Omental fat pad (tissue), 4 donors: ENCODE data around the gene RREB1. TPM values are rescaled to one million over a fixed set of nuclear protein-coding genes. Genes with fewer than 3 reads are reported as not detected.

ENCODE experiments used
- ATAC-seq: fragments of 150-250 bp; one replicate; pipeline ENCODE4 v1.9.1; 2016; ENCODE audit warnings: mild to moderate bottlenecking, moderate library complexity; ENCODE audit not compliant: low FRiP score
- DNase-seq: peaks from one replicate; pipeline ENCODE4 v3.0.0-alpha.2; 2019; ENCODE audit warnings: low spot score
- total RNA-seq, 4 donors: library from RNA; depleted of rRNA; stranded (reverse); fragments of >200 nt; gene quantifications; one replicate each; pipeline ENCODE4 v1.1.0, GENCODE V29; 2016
- TF ChIP-seq, protein P1 (sequence below), 3 donors: fragments of 450-650 bp; IDR thresholded peaks; one replicate each; pipeline ENCODE4 v1.5.1; 2016 to 2017; ENCODE audit warnings: antibody characterized with exemption in 3 of 3, mild to moderate bottlenecking in 3 of 3, moderate library complexity in 2 of 3

Gene RREB1
- total RNA-seq, 4 donors from 2014 or later: 24.9 to 48.1 (median 40.6) TPM

GRCh38 chr6:7150381-7151064, 42.8 kb downstream of the RREB1 start:
- no peak for DNase-seq
- no peak for ATAC-seq
- TF ChIP-seq, protein P1, sequence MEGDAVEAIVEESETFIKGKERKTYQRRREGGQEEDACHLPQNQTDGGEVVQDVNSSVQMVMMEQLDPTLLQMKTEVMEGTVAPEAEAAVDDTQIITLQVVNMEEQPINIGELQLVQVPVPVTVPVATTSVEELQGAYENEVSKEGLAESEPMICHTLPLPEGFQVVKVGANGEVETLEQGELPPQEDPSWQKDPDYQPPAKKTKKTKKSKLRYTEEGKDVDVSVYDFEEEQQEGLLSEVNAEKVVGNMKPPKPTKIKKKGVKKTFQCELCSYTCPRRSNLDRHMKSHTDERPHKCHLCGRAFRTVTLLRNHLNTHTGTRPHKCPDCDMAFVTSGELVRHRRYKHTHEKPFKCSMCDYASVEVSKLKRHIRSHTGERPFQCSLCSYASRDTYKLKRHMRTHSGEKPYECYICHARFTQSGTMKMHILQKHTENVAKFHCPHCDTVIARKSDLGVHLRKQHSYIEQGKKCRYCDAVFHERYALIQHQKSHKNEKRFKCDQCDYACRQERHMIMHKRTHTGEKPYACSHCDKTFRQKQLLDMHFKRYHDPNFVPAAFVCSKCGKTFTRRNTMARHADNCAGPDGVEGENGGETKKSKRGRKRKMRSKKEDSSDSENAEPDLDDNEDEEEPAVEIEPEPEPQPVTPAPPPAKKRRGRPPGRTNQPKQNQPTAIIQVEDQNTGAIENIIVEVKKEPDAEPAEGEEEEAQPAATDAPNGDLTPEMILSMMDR (IDR thresholded peaks at IDR 0.05): no peak

GRCh38 chr6:7151381-7151780, 43.6 kb downstream of the RREB1 start:
- ATAC-seq (no peak), DNase-seq (no peak)
- TF ChIP-seq, protein P1 (IDR thresholded peaks at IDR 0.05): no peak

- ATAC-seq (no peak), DNase-seq (no peak)
- TF ChIP-seq, protein P1 (IDR thresholded peaks at IDR 0.05): no peak
Measured at GRCh38 chr6:7152462-7152861, 44.7 kb downstream of the RREB1 start.

DNA sequence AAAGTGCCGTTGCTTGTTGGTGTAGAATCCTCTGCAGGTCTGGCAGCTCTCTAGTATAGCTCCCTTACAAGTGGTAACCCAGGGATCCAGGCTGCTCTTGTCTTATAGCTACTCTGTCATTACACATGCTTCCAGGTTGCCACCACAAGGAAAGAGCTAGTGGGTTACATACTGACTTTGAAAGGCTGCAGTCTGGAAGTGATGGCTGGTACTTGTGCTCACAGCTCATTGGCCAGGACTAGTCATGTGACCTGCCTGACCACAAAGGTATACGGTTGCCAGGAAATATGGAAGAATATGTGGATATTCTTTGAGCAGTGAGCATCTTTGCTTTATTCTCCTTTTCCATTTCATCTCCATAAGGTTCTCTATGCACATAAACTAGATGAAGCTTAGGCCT, 46.0 kb downstream of the RREB1 start:
- DNase-seq (no peak), ATAC-seq (no peak)
- TF ChIP-seq, protein P1 (IDR thresholded peaks at IDR 0.05): no peak

- TF ChIP-seq, protein P1 (IDR thresholded peaks at IDR 0.05): no peak
- DNase-seq: no peak
- ATAC-seq: no peak
Measured at GRCh38 chr6:7154341-7155139, 46.8 kb downstream of the RREB1 start.

GRCh38 chr6:7155871-7156579, 48.3 kb downstream of the RREB1 start:
- DNase-seq: no peak
- ATAC-seq: peak; percentile 58

More at GRCh38 chr6:7155871-7156579, 48.3 kb downstream of the RREB1 start:
- TF ChIP-seq, protein P1 (IDR thresholded peaks at IDR 0.05): no peak
